Glomerular endothelial cell (primary cell): ENCODE results near the gene PLD2. TPM values are rescaled to one million over a fixed set of nuclear protein-coding genes. Genes with fewer than 3 reads are reported as not detected.

Experiments used
- DNase-seq: peaks from one replicate; pipeline ENCODE4 v3.0.0-alpha.2; 2011; ENCODE audit warnings: low read depth, low spot score; ENCODE audit errors: extremely low read depth
- total RNA-seq: library from RNA; depleted of rRNA; stranded (reverse); fragments of >200 nt; gene quantifications from 2 replicates; pipeline ENCODE4 v1.2.3, GENCODE V29; 2015

PLD2 gene
- 33.5 and 36.9 TPM in 2 replicates for total RNA-seq

GRCh38 chr17:4806777-4807604, at the start of gene PLD2:
TSS of gene PLD2 (plus strand) at chr17:4807152. CDS start at chr17:4807773, 621 bp downstream.
- DNase-seq: no peak

- DNase-seq: no peak
Observed at GRCh38 chr17:4759776-4760236, 47.1 kb upstream of the PLD2 start.

DNA sequence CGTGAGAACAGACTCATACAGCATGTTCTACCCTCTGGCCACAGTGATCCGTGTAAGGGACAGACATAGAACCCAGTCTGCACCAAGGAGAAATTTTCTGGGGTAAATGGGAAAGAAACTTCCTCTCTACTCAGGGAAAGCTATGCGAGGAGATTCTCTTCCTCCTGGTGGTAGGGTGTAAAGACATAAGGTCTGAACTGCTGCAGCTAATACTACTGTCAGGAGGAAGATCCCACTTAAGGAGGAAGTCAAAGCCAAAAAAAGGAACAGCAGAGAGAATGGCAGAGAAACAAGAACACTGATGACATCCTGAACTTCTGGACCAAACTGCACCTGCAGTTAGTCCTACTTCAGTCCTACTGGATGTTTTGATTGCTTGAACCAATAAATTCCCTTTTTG, 42.4 kb upstream of the PLD2 start:
- DNase-seq: no peak

GRCh38 chr17:4766201-4766600, 40.8 kb upstream of the PLD2 start:
- no peak for DNase-seq

DNA sequence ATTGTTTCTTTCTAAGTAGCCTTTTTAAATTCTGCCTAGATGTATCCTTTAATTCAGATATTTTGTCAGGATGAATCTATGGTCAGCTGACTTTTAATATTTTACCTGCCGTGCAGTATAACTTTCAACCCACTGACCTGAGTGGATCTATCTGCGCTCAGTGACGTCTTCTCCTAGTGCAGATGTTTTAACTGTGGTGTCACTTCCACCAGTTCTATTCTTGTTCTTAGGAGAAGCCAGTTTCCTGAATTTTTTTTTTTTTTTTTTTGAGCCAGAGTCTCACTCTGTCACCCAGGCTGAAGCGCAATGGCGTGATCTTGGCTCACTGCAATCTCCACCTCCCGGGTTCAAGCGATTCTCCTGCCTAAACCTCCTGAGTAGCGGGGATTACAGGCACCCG, 40.2 kb upstream of the PLD2 start:
- no peak for DNase-seq

DNA sequence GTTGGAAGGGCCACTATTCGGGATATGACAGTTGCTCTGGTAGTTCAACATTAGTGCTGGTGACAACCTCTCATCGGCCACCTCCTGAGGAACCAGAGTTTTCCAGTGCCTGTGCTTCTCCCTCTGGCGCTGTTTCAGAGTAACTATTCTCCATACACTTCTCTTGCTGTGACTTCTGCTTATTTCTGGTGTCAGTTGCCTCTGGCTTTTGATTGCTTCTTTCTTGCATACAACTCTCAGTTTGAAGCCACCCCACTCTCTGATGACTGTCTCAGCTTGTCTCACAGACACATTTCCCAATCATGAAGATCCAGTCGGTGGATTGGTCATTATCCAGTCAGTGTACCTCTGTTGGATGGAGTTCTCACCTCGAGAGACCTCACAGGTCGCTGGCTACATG, 38.7 kb upstream of the PLD2 start:
- no peak for DNase-seq

- DNase-seq: no peak
Observed at GRCh38 chr17:4769628-4770027, 37.3 kb upstream of the PLD2 start.

- no peak for DNase-seq
Observed at GRCh38 chr17:4771519-4772234, 35.3 kb upstream of the PLD2 start, which contains the start of gene TM4SF5. TSS of gene TM4SF5 (plus strand) at chr17:4771886. CDS start at chr17:4771923, 37 bp downstream.

DNA sequence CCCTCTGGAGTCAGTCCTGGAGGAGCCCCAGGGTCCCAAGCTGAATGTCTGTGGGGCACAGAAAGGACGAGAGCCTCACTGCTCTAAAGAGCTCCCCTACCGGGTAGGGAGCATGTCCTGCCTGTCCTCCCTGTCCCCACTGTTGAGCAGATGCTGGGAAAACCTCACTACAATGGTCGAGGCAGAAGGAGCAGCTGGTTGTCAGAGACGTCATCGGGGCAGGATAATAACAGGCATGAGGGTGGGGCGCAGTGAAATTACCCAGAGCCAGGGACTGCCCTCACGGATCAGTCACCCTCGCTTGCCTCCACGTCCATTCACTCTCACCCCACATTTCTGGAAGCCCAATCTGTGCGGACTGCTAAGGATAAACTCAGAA, 34.7 kb upstream of the PLD2 start:
- no peak for DNase-seq

- DNase-seq: no peak
Observed at GRCh38 chr17:4777969-4778760, 28.8 kb upstream of the PLD2 start.

DNA sequence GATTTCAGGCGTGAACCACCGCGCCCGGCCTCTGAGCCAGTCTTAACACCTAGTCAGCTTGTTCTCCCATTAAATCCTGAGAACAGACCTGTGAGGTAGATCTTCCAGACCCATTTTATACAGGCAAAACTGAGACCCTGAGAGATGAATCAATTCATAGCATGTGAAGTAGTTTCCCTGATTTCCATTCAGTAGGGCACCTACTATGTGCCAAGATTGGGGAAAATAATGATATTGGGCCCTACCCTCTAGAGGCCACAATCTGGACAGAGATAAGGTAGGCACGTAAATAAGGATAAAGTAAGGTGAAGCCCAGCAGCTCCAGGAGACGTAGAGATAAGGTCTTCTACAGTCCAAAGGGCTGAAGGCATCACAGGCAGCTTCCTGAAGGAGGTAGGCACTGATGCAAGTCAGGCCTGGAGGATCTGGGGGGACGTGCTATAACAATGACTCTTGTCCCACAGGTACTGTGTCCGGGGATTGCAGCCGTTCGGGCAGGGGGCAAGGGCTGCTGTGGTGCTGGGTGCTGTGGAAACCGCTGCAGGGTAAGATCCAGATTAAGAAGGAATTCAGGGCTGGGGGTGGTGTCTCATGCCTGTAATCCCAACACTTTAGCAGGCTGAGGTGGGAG, 26.5 kb upstream of the PLD2 start:
- no peak for DNase-seq

GRCh38 chr17:4782652-4783051, 24.3 kb upstream of the PLD2 start:
- DNase-seq: no peak

- DNase-seq: no peak
Observed at GRCh38 chr17:4785311-4786105, 21.4 kb upstream of the PLD2 start.

GRCh38 chr17:4786106-4786511, 20.8 kb upstream of the PLD2 start, which contains the start of gene VMO1:
TSS of gene VMO1 (minus strand) at chr17:4786364. CDS start at chr17:4786352, 12 bp downstream.
- DNase-seq: no peak

DNA sequence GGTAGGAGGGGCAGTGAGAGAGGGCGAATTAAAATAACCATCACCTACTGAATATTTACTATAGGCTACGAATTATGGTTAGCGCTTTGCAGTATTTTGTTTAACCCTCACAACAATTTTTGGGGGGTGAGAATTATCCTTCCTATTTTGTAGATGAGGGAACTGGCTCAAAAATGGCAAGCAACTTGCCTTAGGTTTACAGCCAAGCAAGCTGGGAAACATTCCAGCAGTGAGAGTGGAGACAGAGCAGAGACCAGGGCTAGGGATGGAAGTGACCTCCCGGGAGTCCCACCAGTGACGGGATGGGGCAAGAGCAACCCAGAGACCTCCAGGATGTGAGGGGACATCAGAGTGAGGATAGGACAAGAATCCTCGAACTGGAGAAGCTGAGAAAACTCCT, 20.4 kb upstream of the PLD2 start:
- no peak for DNase-seq

DNA sequence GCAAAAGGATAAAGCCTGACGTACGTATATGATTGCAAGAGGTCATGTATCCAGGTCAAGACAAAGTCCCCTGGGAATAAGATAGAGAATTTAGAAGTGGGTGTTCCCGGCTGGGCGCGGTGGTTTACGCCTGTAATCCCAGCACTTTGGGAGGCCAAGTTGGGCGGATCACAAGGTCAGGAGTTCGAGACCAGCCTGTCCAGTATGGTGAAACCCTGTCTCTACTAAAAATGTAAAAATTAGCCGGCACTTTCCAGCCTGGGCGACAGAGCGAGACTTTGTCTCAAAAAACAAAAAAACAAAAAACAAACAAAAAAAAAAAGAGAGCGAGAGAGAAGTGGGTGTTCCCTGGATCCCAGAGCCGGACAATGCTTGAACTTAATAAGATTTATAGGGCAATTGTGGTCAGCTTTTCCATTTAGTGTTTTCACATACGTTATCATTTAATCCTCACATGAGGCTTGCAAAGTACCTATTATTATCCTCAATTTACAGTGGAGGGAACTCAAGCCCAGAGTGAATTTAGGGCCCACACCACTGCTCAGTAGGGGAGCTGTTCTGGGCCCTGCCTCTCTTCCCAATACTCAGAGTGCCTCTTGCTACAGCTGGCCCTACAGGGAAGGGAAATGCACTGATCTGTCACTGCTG, 18.7 kb upstream of the PLD2 start:
- DNase-seq: no peak

DNA sequence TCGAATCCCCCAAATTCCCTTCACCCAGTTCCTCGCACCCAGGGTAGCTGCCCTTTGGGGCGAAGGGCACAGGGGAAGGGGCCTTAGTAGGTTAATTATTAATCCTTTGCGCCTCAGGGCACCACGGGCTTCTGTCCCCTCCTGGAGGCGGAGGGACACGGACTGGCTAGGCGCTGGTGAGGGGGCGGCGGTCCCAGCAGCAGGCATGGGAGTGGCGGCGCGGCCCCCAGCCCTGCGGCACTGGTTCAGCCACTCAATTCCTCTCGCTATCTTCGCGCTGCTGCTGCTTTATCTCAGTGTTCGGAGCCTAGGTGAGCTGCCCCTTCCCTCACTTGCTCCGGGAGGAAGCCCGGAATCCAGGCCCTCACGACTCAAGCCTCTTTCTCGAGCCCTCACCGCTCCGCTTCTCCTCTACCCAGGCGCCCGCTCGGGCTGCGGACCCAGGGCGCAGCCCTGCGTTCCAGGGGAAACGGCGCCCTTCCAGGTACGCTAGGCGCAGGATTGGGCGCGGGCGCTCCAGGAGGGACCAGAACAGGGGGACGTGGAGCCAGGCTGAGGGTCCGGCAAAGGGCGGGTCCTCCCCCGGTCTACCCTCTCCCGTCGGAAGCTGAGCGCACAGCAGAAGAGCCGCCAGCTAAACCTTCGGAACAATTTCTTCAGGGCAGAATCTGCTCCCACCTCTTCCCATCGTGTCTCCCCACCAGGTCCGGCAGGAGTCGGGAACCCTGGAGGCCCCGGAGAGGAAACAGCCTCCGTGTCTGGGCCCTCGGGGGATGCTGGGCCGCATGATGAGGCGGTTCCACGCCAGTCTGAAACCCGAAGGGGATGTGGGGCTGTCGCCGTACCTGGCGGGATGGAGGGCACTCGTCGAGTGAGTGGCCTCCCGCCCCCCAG, 17.9 kb upstream of the PLD2 start, which contains the start of gene GLTPD2:
TSS of gene GLTPD2 (plus strand) at position 158 of the 894 bp plus-strand sequence. CDS start at position 206, 48 bp downstream.
- no peak for DNase-seq

- no peak for DNase-seq
Observed at GRCh38 chr17:4789701-4789950, 17.3 kb upstream of the PLD2 start.
